Measurements from ENCODE around the gene SURF6. TPM values are rescaled to one million over a fixed set of nuclear protein-coding genes. Genes with fewer than 3 reads are reported as not detected.

Gene SURF6
- polyA plus RNA-seq, 3 donors, result 0.75 to 12.9 (median 2.9) TPM

GRCh38 chr9:133346021-133346785, 10.2 kb upstream of the SURF6 start:
- Mint-ChIP-seq H3K27ac (peak overlapping the region in 1 of 7 donors; percentile 54), H3K9me3 (peaks cover 0 to 6% (median 0%) of the 10 kb centered on the region in 7 donors), H3K4me1 (peaks cover 43% of the 10 kb centered on the region), H3K4me3 (peak overlapping the region; percentile 92 to 96), H3K36me3 (peaks cover 58 to 70% of the 10 kb centered on the region in 2 donors), H3K27me3 (ENCODE audit: low read depth in 3 of 3) (no peaks in the 10 kb centered on the region)
- Histone ChIP-seq H3K27me3 (ENCODE audit: control insufficient read depth in 2 of 2, insufficient read depth in 2 of 2, low read length in 2 of 2) (no peaks in the 10 kb centered on the region), H3K27ac (ENCODE audit: low read depth in 1 of 2, low read length in 2 of 2) (peak overlapping the region in 1 of 2 donors; percentile 69), H3K9me3 (replicated peaks in 1 of 2; ENCODE audit: control insufficient read depth in 1 of 2, insufficient read depth in 1 of 2, low read length in 2 of 2) (no peaks in the 10 kb centered on the region), H2AFZ (ENCODE audit: insufficient read depth, low read depth, low read length, poor library complexity, severe bottlenecking) (no peak overlapping the region), H4K20me1 (ENCODE audit: insufficient read depth, low read length) (peaks cover 44% of the 10 kb centered on the region), H3K36me3 (replicated peaks in 1 of 2; ENCODE audit: control insufficient read depth in 1 of 2, insufficient read depth in 2 of 2, low read length in 2 of 2) (peaks cover 61 to 65% of the 10 kb centered on the region in 2 donors), H3K9ac (ENCODE audit: insufficient read depth, low read length, poor library complexity, severe bottlenecking) (peak overlapping the region; percentile 99), H3K4me1 (ENCODE audit: control insufficient read depth in 1 of 2, insufficient read depth in 2 of 2, low read length in 2 of 2) (peaks cover 40 to 49% of the 10 kb centered on the region in 2 donors), H3K79me2 (ENCODE audit: insufficient read depth, low read length) (peaks cover 47% of the 10 kb centered on the region), H3K4me3 (replicated peaks in 1 of 3; ENCODE audit: low read depth in 2 of 3, low read length in 3 of 3) (peak overlapping the region in 2 of 3 experiments; percentile 96 to 100), H3K4me2 (replicated peaks; ENCODE audit: extremely low read depth, low read length, poor library complexity, severe bottlenecking) (peak overlapping the region; percentile 97)
- 85% methylated on average over 12 of the region's 15 CpGs for WGBS (ENCODE audit: insufficient coverage)
- no peak for DNase-seq
- no peak for TF ChIP-seq CTCF (IDR thresholded peaks at IDR 0.05)
- intact Hi-C loops (cut with micrococcal nuclease), result no loop called here

GRCh38 chr9:133345596-133345995, 9.6 kb upstream of the SURF6 start:
- peak overlapping the region in 1 of 7 donors; percentile 45 for H3K27ac Mint-ChIP-seq
- no peak for TF ChIP-seq CTCF (IDR thresholded peaks at IDR 0.05)
- peaks cover 49% of the 10 kb centered on the region for H3K4me1 Mint-ChIP-seq
- WGBS (ENCODE audit: insufficient coverage), result 95% methylated on average over 4 of the region's 6 CpGs
- no peak overlapping the region for H3K9ac ChIP-seq (ENCODE audit: insufficient read depth, low read length, poor library complexity, severe bottlenecking)
- no peak overlapping the region for H3K27ac ChIP-seq (ENCODE audit: low read depth in 1 of 2, low read length in 2 of 2)
- no peaks in the 10 kb centered on the region for H3K27me3 ChIP-seq (ENCODE audit: control insufficient read depth in 2 of 2, insufficient read depth in 2 of 2, low read length in 2 of 2)
- DNase-seq, result no peak
- peaks cover 0 to 6% (median 0%) of the 10 kb centered on the region in 7 donors for H3K9me3 Mint-ChIP-seq
- H3K79me2 ChIP-seq (ENCODE audit: insufficient read depth, low read length), result peaks cover 51% of the 10 kb centered on the region
- H3K4me1 ChIP-seq (ENCODE audit: control insufficient read depth in 1 of 2, insufficient read depth in 2 of 2, low read length in 2 of 2), result peaks cover 46 to 55% of the 10 kb centered on the region in 2 donors
- intact Hi-C loops (cut with micrococcal nuclease), result no loop called here
- H3K4me3 Mint-ChIP-seq, result no peak overlapping the region
- H3K36me3 Mint-ChIP-seq, result peaks cover 57 to 69% of the 10 kb centered on the region in 2 donors
- H3K4me3 ChIP-seq (replicated peaks in 1 of 3; ENCODE audit: low read depth in 2 of 3, low read length in 3 of 3), result no peak overlapping the region
- peaks cover 38% of the 10 kb centered on the region for H4K20me1 ChIP-seq (ENCODE audit: insufficient read depth, low read length)
- H3K27me3 Mint-ChIP-seq (ENCODE audit: low read depth in 3 of 3), result no peaks in the 10 kb centered on the region
- H3K36me3 ChIP-seq (replicated peaks in 1 of 2; ENCODE audit: control insufficient read depth in 1 of 2, insufficient read depth in 2 of 2, low read length in 2 of 2), result peaks cover 55 to 59% of the 10 kb centered on the region in 2 donors
- H3K4me2 ChIP-seq (replicated peaks; ENCODE audit: extremely low read depth, low read length, poor library complexity, severe bottlenecking), result no peak overlapping the region
- H3K9me3 ChIP-seq (replicated peaks in 1 of 2; ENCODE audit: control insufficient read depth in 1 of 2, insufficient read depth in 1 of 2, low read length in 2 of 2), result no peaks in the 10 kb centered on the region
- H2AFZ ChIP-seq (ENCODE audit: insufficient read depth, low read depth, low read length, poor library complexity, severe bottlenecking), result no peak overlapping the region
